HCT116 (cell line): ENCODE results near the gene IGF2BP1. TPM values are rescaled to one million over a fixed set of nuclear protein-coding genes. Genes with fewer than 3 reads are reported as not detected.

ENCODE experiments used
- ATAC-seq: fragments of 200-7000 bp; cut with Tn5 transposase; 2 replicates; pipeline ENCODE4 v1.9.1; 2020; ENCODE audit warnings: mild to moderate bottlenecking, moderate library complexity
- BruUV-seq: library from RNA; stranded (reverse); fragments of 400-500 nt; replicated peaks from 2 replicates; lab custom pipeline; 2021; lab: Mats Ljungman, UMichigan
- CTCF ChIA-PET: fragments of 300-600 bp; sonication (Branson Sonifier 250); formaldehyde crosslinking; loops from one replicate; lab custom pipeline; 2021; ENCODE audit warnings: antibody characterized with exemption; lab: Charles Lee
- POLR2A ChIA-PET: fragments of 300-600, 350-600 bp; sonication (Branson Sonifier 250); formaldehyde crosslinking; loops from one replicate; lab custom pipeline; 2021; ENCODE audit warnings: antibody characterized with exemption; lab: Charles Lee
- RAD21 ChIA-PET, 2 experiments: fragments of 300-600 bp; sonication (Branson Sonifier 250); formaldehyde crosslinking; loops; one replicate each; lab custom pipeline; 2023; ENCODE audit warnings: low total read pairs in 2 of 2; ENCODE audit not compliant: uncharacterized antibody in 2 of 2, unreplicated experiment in 2 of 2, low non-redundant PET in 1 of 2; lab: Charles Lee
- DNase-seq: peaks from one replicate; pipeline ENCODE4 v3.0.0-alpha.2; 2010; ENCODE audit warnings: low read depth, low spot score
- H2AFZ ChIP-seq: fragments of 200-600 bp; shearing (Covaris generic), sonication (generic); 2 replicates; pipeline ENCODE4 v1.6.1; 2017; ENCODE audit warnings: low read depth, mixed run types, mixed read lengths, antibody characterized with exemption, low read length; ENCODE audit not compliant: poor library complexity, severe bottlenecking
- H3K27ac ChIP-seq: 2 replicates; pipeline ENCODE4 v1.5.1; 2012; ENCODE audit warnings: low read depth, low read length
- H3K27me3 ChIP-seq: fragments of 200-600 bp; sonication (generic); 2 replicates; pipeline ENCODE4 v1.6.1; 2016; ENCODE audit warnings: mixed run types, low read length, mixed read lengths; ENCODE audit not compliant: insufficient read depth
- H3K36me3 ChIP-seq, 2 experiments: fragments of 200-500 bp in 1 of 2; fragments of 200-600 bp in 1 of 2; sonication (Bioruptor generic) in 1 of 2; sonication (generic) in 1 of 2; 2 replicates each; pipeline versions ENCODE4 v1.5.1 to v1.6.1; 2014 to 2016; ENCODE audit warnings: low read length in 2 of 2, inconsistent platforms in 1 of 2, mixed read lengths in 1 of 2, mixed run types in 1 of 2; ENCODE audit not compliant: insufficient read depth in 2 of 2, control insufficient read depth in 1 of 2
- H3K4me1 ChIP-seq, 2 experiments: fragments of 200-600 bp in 1 of 2; sonication (generic) in 1 of 2; 2 replicates each; pipeline versions ENCODE4 v1.5.1 to v1.6.1; 2012 to 2017; ENCODE audit warnings: low read length in 2 of 2, inconsistent platforms in 1 of 2, mild to moderate bottlenecking in 1 of 2, mixed read lengths in 1 of 2, mixed run types in 1 of 2, moderate library complexity in 1 of 2; ENCODE audit not compliant: insufficient read depth in 2 of 2, control insufficient read depth in 1 of 2
- H3K4me2 ChIP-seq: fragments of 200-600 bp; sonication (generic); 2 replicates; pipeline ENCODE4 v1.6.1; 2017; ENCODE audit warnings: mixed run types, low read length, mixed read lengths
- H3K4me3 ChIP-seq, 2 experiments: fragments of 200-600 bp in 1 of 2; sonication (generic) in 1 of 2; replicated peaks in 1 of 2; 2 replicates each; pipeline ENCODE4 v1.5.1; 2011 to 2016; ENCODE audit warnings: low read length in 2 of 2, control low read depth in 1 of 2, low read depth in 1 of 2, mild to moderate bottlenecking in 1 of 2, mixed read lengths in 1 of 2, mixed run types in 1 of 2
- H3K79me2 ChIP-seq: fragments of 200-600 bp; sonication (generic); 2 replicates; pipeline ENCODE4 v1.6.1; 2017; ENCODE audit warnings: mild to moderate bottlenecking, mixed run types, low read length, moderate library complexity, mixed read lengths; ENCODE audit not compliant: insufficient read depth
- H3K9ac ChIP-seq: fragments of 200-600 bp; sonication (generic); 2 replicates; pipeline ENCODE4 v1.6.1; 2016; ENCODE audit warnings: low read length, mixed read lengths
- H3K9me2 ChIP-seq: fragments of 200-600 bp; sonication (generic), shearing (Covaris generic); 2 replicates; pipeline ENCODE4 v1.6.1; 2017; ENCODE audit warnings: mixed run types, mild to moderate bottlenecking, moderate library complexity; ENCODE audit not compliant: insufficient read depth
- H3K9me3 ChIP-seq, 2 experiments: fragments of 200-500 bp in 1 of 2; fragments of 200-600 bp in 1 of 2; sonication (Bioruptor generic) in 1 of 2; sonication (generic) in 1 of 2; 2 replicates each; pipeline ENCODE4 v1.6.1; 2014 to 2017; ENCODE audit warnings: low read length in 2 of 2, mixed read lengths in 2 of 2, inconsistent platforms in 1 of 2, low read depth in 1 of 2, mild to moderate bottlenecking in 1 of 2, mixed run types in 1 of 2, moderate library complexity in 1 of 2; ENCODE audit not compliant: control insufficient read depth in 1 of 2, insufficient read depth in 1 of 2
- H4K20me1 ChIP-seq: fragments of 200-600 bp; sonication (generic), shearing (Covaris generic); 2 replicates; pipeline ENCODE4 v1.6.1; 2017; ENCODE audit warnings: mixed run types, mild to moderate bottlenecking, moderate library complexity; ENCODE audit not compliant: insufficient read depth
- CEBPB ChIP-seq: IDR thresholded peaks from 2 replicates; pipeline ENCODE4 v1.6.1; 2012; ENCODE audit warnings: low read depth
- EGR1 ChIP-seq: IDR thresholded peaks from 2 replicates; pipeline ENCODE4 v1.6.1; 2012; ENCODE audit warnings: low read depth
- ELF1 ChIP-seq: IDR thresholded peaks from 2 replicates; pipeline ENCODE4 v1.6.1; 2012; ENCODE audit warnings: low read depth, borderline replicate concordance
- EZH2 ChIP-seq: fragments of 200-600 bp; sonication (generic); IDR thresholded peaks from 2 replicates; pipeline ENCODE4 v1.6.1; 2017; ENCODE audit warnings: antibody characterized with exemption, mixed run types
- FOSL1 ChIP-seq: IDR thresholded peaks from 2 replicates; pipeline ENCODE4 v1.6.1; 2012; ENCODE audit warnings: low read depth
- JUND ChIP-seq: IDR thresholded peaks from 2 replicates; pipeline ENCODE4 v1.6.1; 2012
- MAX ChIP-seq: IDR thresholded peaks from 2 replicates; pipeline ENCODE4 v1.6.1; 2012
- POLR2A ChIP-seq: IDR thresholded peaks from 2 replicates; pipeline ENCODE4 v1.7.0; 2011; ENCODE audit warnings: borderline replicate concordance; ENCODE audit not compliant: insufficient read depth, insufficient read length; ENCODE audit errors: extremely low read depth
- POLR2AphosphoS5 ChIP-seq: IDR thresholded peaks from 2 replicates; pipeline ENCODE4 v1.6.1; 2011; ENCODE audit warnings: mild to moderate bottlenecking, low read depth, low read length, moderate library complexity
- RAD21 ChIP-seq: IDR thresholded peaks from 2 replicates; pipeline ENCODE4 v1.6.1; 2012; ENCODE audit warnings: low read depth, mild to moderate bottlenecking
- SIN3A ChIP-seq: IDR thresholded peaks from 2 replicates; pipeline ENCODE4 v1.6.1; 2012; ENCODE audit warnings: low read depth
- SP1 ChIP-seq: IDR thresholded peaks from 2 replicates; pipeline ENCODE4 v1.6.1; 2012; ENCODE audit warnings: low read depth
- SRF ChIP-seq: IDR thresholded peaks from 2 replicates; pipeline ENCODE4 v1.6.1; 2012; ENCODE audit warnings: low read depth
- YY1 ChIP-seq: IDR thresholded peaks from 2 replicates; pipeline ENCODE4 v1.6.1; 2011; ENCODE audit warnings: low read length, low read depth, moderate library complexity, mild to moderate bottlenecking; ENCODE audit not compliant: insufficient replicate concordance; ENCODE audit errors: extremely low read depth
- ZFX ChIP-seq: fragments of 450-650 bp; IDR thresholded peaks from 2 replicates; pipeline ENCODE4 v1.6.1; 2017
- ZNF274 ChIP-seq: fragments of 200-500 bp; sonication (Bioruptor generic); IDR thresholded peaks from 2 replicates; pipeline ENCODE4 v1.6.1; 2014; ENCODE audit warnings: mild to moderate bottlenecking, low read depth, low read length, inconsistent platforms
- intact Hi-C: fragments of 100-400 bp; cut with micrococcal nuclease; formaldehyde crosslinking; loops from 2 replicates; pipeline ENCODE4 v1.10.0; 2022
- total RNA-seq: library from RNA; stranded (reverse); gene quantifications from one replicate; pipeline ENCODE4 v1.2.1, GENCODE V29; 2021; ENCODE audit not compliant: unreplicated experiment
- TF ChIP-seq, protein P1 (sequence below): IDR thresholded peaks from 2 replicates; pipeline ENCODE4 v1.6.1; 2011; ENCODE audit warnings: mild to moderate bottlenecking, low read length, moderate library complexity; ENCODE audit not compliant: insufficient replicate concordance; ENCODE audit errors: extremely low read depth

IGF2BP1 gene
- total RNA-seq, 1 experiment from 2014 or later: 0.91 TPM

DNA sequence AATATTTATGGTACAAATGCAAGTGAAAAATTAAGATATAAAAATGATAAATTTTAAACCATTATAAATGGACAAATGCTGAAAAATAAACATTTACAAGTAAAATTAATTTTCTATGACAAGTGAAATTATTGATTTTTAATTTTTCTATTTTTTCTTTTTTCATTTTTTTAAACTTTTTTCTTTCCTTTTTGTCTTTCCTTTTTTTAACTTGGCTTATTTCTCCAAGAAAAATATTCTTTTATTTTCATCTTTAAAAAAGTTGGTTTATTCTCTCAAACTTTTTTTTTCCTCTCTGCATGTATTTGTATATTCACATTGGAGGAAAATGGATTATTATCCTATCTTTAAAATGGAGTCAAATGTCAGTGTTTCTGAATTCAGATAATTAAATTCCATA is 3.9 kb upstream of the IGF2BP1 start:
- ChIA-PET POLR2A (no interaction called here), RAD21 (no interaction called here), CTCF (no interaction called here)
- TF ChIP-seq POLR2AphosphoS5 (no peak), SP1 (no peak), ELF1 (no peak), CEBPB (no peak), RAD21 (no peak), SRF (no peak), YY1 (no peak)
- TF ChIP-seq, protein P1, sequence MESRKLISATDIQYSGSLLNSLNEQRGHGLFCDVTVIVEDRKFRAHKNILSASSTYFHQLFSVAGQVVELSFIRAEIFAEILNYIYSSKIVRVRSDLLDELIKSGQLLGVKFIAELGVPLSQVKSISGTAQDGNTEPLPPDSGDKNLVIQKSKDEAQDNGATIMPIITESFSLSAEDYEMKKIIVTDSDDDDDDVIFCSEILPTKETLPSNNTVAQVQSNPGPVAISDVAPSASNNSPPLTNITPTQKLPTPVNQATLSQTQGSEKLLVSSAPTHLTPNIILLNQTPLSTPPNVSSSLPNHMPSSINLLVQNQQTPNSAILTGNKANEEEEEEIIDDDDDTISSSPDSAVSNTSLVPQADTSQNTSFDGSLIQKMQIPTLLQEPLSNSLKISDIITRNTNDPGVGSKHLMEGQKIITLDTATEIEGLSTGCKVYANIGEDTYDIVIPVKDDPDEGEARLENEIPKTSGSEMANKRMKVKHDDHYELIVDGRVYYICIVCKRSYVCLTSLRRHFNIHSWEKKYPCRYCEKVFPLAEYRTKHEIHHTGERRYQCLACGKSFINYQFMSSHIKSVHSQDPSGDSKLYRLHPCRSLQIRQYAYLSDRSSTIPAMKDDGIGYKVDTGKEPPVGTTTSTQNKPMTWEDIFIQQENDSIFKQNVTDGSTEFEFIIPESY: no peak
- peaks cover 3% of the 10 kb centered on the region; the same call in 1 of the 2 replicates for H4K20me1 ChIP-seq
- H3K4me1 ChIP-seq: no peaks in the 10 kb centered on the region; a peak in 1 of 4 replicates
- no peak overlapping the region for H2AFZ ChIP-seq
- H3K9me3 ChIP-seq: no peaks in the 10 kb centered on the region
- no peaks in the 10 kb centered on the region for H3K36me3 ChIP-seq
- DNase-seq: no peak
- intact Hi-C loops: no loop called here
- H3K9ac ChIP-seq: no peak overlapping the region
- H3K9me2 ChIP-seq: no peaks in the 10 kb centered on the region
- no peaks in the 10 kb centered on the region for H3K79me2 ChIP-seq
- BruUV-seq: no TSS peak
- no peak overlapping the region for H3K4me2 ChIP-seq
- no peak overlapping the region for H3K27ac ChIP-seq
- ATAC-seq: no peak
- no peak overlapping the region for H3K4me3 ChIP-seq
- H3K27me3 ChIP-seq: peaks cover 52% of the 10 kb centered on the region

- Histone ChIP-seq H3K36me3 (no peaks in the 10 kb centered on the region), H3K27me3 (peaks cover 52% of the 10 kb centered on the region), H3K79me2 (no peaks in the 10 kb centered on the region), H3K4me1 (no peaks in the 10 kb centered on the region; a peak in 1 of 4 replicates), H3K4me2 (no peak overlapping the region), H3K9ac (no peak overlapping the region), H3K9me3 (no peaks in the 10 kb centered on the region), H2AFZ (no peak overlapping the region), H3K27ac (no peak overlapping the region), H4K20me1 (peaks cover 3% of the 10 kb centered on the region; the same call in 1 of the 2 replicates), H3K4me3 (no peak overlapping the region), H3K9me2 (no peaks in the 10 kb centered on the region)
- no peak for DNase-seq
- intact Hi-C loops: no loop called here
- ChIA-PET CTCF (interaction anchor here (1.0 kb wide), 1 partner anchor 42 kb away, joined by 3 read pairs; no protein-coding TSS in a partner anchor), RAD21 (no interaction called here), POLR2A (no interaction called here)
- no peak for ATAC-seq
- no TSS peak for BruUV-seq
- TF ChIP-seq EGR1 (no peak), CEBPB (no peak), RAD21 (no peak), SRF (no peak), MAX (no peak), JUND (no peak), ZFX (no peak), POLR2A (no peak), SIN3A (no peak), YY1 (no peak), FOSL1 (no peak), ELF1 (no peak), EZH2 (no peak), ZNF274 (no peak)
- TF ChIP-seq, protein P1: no peak
Measured at GRCh38 chr17:48993951-48994350, 3.2 kb upstream of the IGF2BP1 start.
